GM04503 (cell line): Measurements from ENCODE around the gene CCT5.
"Not testable (repeated sequence)": the region's sequence is repeated elsewhere in the genome, so short reads cannot be mapped to it uniquely, and the experiment has no call there.

ENCODE experiments used
- DNase-seq: peaks from one replicate; pipeline ENCODE4 v3.0.0-alpha.2; 2012; ENCODE audit warnings: low read depth

The CCT5 gene

GRCh38 chr5:10301842-10302610 is 51.9 kb downstream of the CCT5 start:
- DNase-seq, result no peak

DNA sequence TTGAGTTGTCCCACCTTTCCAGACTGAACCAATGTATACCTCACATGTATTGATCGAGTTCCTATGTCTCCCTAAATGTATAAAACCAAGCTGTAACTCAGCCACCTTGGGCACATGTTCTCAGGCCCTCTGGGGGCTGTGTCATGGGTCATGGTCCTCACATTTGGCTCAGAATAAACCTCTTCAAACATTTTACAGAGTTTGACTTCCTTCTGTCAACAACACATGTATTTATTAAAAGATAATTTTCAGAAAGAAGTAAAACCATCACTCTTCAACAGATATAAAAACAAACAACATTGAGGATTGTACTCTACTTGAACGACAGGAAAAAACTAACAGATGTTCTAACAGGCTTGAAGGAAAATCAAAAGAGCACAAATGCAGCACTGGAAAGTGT is 53.1 kb downstream of the CCT5 start:
- no peak for DNase-seq

DNA sequence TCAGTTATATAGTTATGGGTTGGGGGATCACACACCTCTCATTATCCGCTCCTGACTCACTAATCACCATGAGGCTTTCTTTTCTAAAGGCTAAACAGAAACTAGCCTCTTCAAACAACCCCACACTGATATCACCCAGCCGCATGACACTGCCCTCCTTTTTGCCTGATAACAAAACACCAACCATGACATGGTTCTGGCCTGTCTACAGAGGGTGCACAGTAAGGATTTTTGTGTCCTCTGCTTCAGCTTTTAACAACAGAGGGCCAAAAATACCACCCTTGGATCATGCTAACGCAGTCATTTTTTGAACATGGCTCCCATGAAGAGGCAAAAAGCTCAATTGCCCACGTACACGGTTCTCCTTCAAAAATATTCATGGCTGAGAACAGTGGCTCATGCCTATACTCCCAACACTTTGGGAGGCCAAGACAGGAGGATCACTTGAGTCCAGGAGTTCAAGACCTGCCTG is 53.7 kb downstream of the CCT5 start:
- no peak for DNase-seq

DNA sequence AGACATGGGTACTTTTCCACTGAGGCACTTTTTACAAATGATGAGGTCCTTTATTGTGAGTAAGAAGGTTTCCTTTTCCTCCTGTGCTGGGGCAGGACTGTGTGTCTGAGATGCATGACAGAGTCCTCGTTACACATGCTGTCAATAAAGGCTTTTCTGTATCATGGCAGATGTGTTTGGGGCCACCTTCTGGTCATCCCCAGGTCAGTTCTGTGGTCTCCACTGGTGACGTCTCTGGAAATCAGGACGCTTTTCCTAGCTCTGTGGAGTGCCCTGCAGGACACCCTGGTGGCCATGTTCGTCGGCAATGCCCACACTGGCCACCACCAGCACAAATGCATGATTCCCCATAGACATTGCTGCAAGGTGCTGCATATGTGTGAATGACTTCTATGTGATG is 54.9 kb downstream of the CCT5 start:
- no peak for DNase-seq

DNA sequence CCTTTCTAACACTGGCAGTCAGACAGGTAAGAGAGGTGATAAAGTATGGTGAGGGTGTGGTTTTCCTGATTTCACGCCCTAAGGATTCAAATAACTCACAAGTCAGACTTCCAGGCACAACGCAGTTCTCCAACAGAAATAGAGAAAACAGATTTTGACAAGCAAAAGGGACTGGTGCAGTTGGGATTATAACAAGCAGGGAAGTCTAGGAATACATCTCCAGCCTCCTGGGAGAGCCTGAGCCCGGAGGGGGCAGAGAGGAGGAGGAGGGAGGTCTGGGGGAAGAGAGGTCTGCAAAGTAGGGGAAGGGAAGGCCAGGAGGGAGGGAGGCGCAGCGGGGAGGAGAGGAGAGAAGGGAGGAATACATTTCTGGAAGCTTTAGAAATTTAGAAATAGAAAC is 56.0 kb downstream of the CCT5 start:
- DNase-seq, result no peak

GRCh38 chr5:10306806-10307205 is 56.7 kb downstream of the CCT5 start:
- DNase-seq, result no peak

DNA sequence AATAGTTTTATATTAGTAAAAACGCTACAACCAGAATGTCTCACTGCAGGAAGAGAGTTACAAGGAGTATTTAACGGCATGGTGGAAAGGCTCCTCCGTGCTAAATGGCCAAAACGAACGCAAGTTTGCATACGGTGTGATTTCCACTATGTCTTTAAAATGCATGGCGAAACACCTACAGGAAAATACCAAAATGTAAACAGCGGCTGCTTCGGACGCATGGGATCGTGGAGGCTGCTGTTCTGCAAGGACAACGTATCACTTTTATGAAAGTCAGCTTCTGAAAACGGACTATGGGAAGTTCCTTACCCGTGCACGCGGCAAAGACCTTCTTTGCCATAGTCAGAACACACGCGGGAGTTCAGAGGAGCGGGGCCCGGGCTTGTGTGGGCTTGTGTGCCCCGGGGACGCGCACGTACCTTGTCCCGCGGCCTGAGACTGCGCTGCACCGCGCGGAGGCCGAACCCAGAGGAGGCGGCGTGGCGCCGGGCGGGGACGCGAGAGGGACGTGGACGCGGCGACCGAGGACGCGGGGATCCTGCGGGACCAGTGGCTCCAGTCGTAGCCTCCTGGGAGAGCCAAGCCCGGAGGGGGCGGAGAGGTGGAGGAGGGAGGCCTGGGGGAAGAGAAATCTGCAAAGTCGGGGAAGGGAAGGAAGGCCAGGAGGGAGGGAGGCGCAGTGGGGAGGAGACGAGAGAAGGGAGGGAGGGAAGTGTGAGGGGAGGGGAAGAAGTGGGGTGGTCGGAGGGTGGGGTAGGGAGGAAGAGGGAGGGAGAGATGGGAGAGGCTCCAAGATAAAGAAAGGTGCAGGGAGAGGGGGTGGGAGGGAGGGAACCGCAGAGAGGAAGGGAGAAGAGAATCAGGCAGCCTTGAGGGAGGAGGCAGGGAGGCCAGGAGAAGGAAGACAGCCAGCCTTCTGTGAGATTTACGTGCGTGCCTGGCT is 57.4 kb downstream of the CCT5 start, which contains the start of gene CMBL:
Gene CMBL, minus strand, starts transcription at position 697 of the 943 bp plus-strand sequence. CDS start 17,140 bp downstream, outside the sequence.
- DNase-seq, result no peak

- no peak for DNase-seq
Observed at GRCh38 chr5:10308844-10309243, 58.8 kb downstream of the CCT5 start.

GRCh38 chr5:10310066-10310779 is 60.1 kb downstream of the CCT5 start:
- no peak for DNase-seq

- not testable (repeated sequence) for DNase-seq
Observed at GRCh38 chr5:10310835-10311570, 60.9 kb downstream of the CCT5 start.

- DNase-seq, result no peak
Observed at GRCh38 chr5:10311595-10312425, 61.7 kb downstream of the CCT5 start.

DNA sequence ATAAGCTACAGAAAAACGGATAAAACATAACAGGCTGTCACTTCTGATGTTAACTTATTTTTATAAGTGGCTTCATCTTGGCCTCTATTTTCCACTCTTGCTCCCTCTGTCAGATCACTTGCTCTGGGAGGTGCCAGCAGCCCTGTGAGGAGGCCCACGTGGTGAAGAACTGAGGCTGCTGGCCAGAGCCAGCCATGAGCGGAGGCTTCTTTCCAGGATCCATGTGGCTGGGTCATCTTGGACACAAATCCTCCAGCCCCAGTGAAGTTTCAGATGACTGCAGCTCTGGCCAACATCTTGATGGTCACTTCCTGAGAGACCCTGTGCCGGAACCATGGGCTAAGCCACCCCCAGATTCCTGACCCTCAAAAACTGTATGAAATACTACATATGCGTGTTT is 65.1 kb downstream of the CCT5 start:
- no peak for DNase-seq
